OCI-LY7 (cell line): Measurements from ENCODE around the gene BLOC1S2. TPM values are rescaled to one million over a fixed set of nuclear protein-coding genes. Genes with fewer than 3 reads are reported as not detected.

Source experiments
- BruUV-seq: library from RNA; stranded (reverse); fragments of 400-500 nt; replicated peaks from 2 replicates; lab custom pipeline; 2021; lab: Mats Ljungman, UMichigan
- CTCF ChIA-PET: fragments of 300-600 bp; sonication (Branson Sonifier 250); formaldehyde crosslinking; loops from one replicate; lab custom pipeline; 2022; ENCODE audit warnings: antibody characterized with exemption; ENCODE audit not compliant: unreplicated experiment; lab: Charles Lee
- POLR2A ChIA-PET: fragments of 300-600 bp; sonication (Branson Sonifier 250); formaldehyde crosslinking; loops from one replicate; lab custom pipeline; 2022; ENCODE audit warnings: antibody characterized with exemption; lab: Charles Lee
- DNase-seq: peaks from one replicate; pipeline ENCODE4 v3.0.0-alpha.2; 2015; ENCODE audit warnings: low spot score
- H2AFZ ChIP-seq: fragments of 200-600 bp; sonication (generic), shearing (Covaris generic); 2 replicates; pipeline ENCODE4 v1.6.1; 2014; ENCODE audit warnings: mild to moderate bottlenecking, antibody characterized with exemption, low read length, moderate library complexity
- H3K27ac ChIP-seq: fragments of 200-600 bp; sonication (generic); 2 replicates; pipeline ENCODE4 v1.5.1; 2014; ENCODE audit warnings: mixed run types, low read depth, mild to moderate bottlenecking, moderate library complexity, low read length, inconsistent platforms; ENCODE audit not compliant: poor library complexity, severe bottlenecking
- H3K36me3 ChIP-seq: fragments of 200-600 bp; sonication (generic); 2 replicates; pipeline ENCODE4 v1.6.1; 2014; ENCODE audit warnings: mild to moderate bottlenecking, antibody characterized with exemption, low read length, moderate library complexity, mixed read lengths; ENCODE audit not compliant: insufficient read depth
- H3K4me1 ChIP-seq: fragments of 200-600 bp; sonication (generic); 2 replicates; pipeline ENCODE4 v1.5.1; 2014; ENCODE audit warnings: mild to moderate bottlenecking, low read length; ENCODE audit not compliant: insufficient read depth, poor library complexity, severe bottlenecking
- H3K4me2 ChIP-seq: fragments of 200-600 bp; sonication (generic); 2 replicates; pipeline ENCODE4 v1.6.1; 2014; ENCODE audit warnings: mild to moderate bottlenecking, low read length
- H3K4me3 ChIP-seq: fragments of 200-600 bp; sonication (generic); 2 replicates; pipeline ENCODE4 v1.5.1; 2014; ENCODE audit warnings: mild to moderate bottlenecking, low read depth, low read length; ENCODE audit not compliant: poor library complexity, severe bottlenecking
- H3K79me2 ChIP-seq: fragments of 200-600 bp; sonication (generic); 2 replicates; pipeline ENCODE4 v1.6.1; 2016; ENCODE audit warnings: low read depth, mild to moderate bottlenecking, low read length, moderate library complexity, mixed read lengths; ENCODE audit not compliant: insufficient read depth
- H3K9me2 ChIP-seq: fragments of 200-600 bp; sonication (generic); 2 replicates; pipeline ENCODE4 v1.6.1; 2016; ENCODE audit warnings: mild to moderate bottlenecking, low read length, mixed read lengths; ENCODE audit not compliant: insufficient read depth
- H3K9me3 ChIP-seq: fragments of 200-600 bp; sonication (generic); 2 replicates; pipeline ENCODE4 v1.6.1; 2014; ENCODE audit warnings: mild to moderate bottlenecking, mixed run types, low read length, mixed read lengths
- H4K20me1 ChIP-seq: fragments of 200-600 bp; sonication (generic); 2 replicates; pipeline ENCODE4 v1.6.1; 2014; ENCODE audit warnings: mild to moderate bottlenecking, antibody characterized with exemption, low read length, moderate library complexity, mixed read lengths; ENCODE audit not compliant: insufficient read depth
- EZH2phosphoT487 ChIP-seq: fragments of 200-600 bp; sonication (generic); IDR thresholded peaks from 2 replicates; pipeline ENCODE4 v1.6.1; 2018; ENCODE audit warnings: low read depth, borderline replicate concordance, mild to moderate bottlenecking, mixed run types, antibody characterized with exemption, low read length, moderate library complexity, mixed read lengths
- intact Hi-C: fragments of 100-400 bp; cut with micrococcal nuclease; formaldehyde crosslinking; loops from one replicate; pipeline ENCODE4 v1.10.0; 2022; ENCODE audit not compliant: unreplicated experiment
- total RNA-seq, 2 experiments: library from RNA; depleted of rRNA in 1 of 2; stranded (reverse); fragments of >200 nt in 1 of 2; shearing (Covaris generic) in 1 of 2; gene quantifications; 2 replicates each; pipeline ENCODE4 v1.2.3, GENCODE V29; 2014 to 2022
- TF ChIP-seq, protein P1 (sequence below): fragments of 200-600 bp; sonication (generic); conservative IDR thresholded peaks from 2 replicates; pipeline ENCODE4 v1.5.1; 2014; ENCODE audit warnings: mild to moderate bottlenecking, antibody characterized with exemption, low read length, moderate library complexity, mixed read lengths

The BLOC1S2 gene
- total RNA-seq, 2 experiments from 2014 or later, result 39.7 to 54.8 TPM

DNA sequence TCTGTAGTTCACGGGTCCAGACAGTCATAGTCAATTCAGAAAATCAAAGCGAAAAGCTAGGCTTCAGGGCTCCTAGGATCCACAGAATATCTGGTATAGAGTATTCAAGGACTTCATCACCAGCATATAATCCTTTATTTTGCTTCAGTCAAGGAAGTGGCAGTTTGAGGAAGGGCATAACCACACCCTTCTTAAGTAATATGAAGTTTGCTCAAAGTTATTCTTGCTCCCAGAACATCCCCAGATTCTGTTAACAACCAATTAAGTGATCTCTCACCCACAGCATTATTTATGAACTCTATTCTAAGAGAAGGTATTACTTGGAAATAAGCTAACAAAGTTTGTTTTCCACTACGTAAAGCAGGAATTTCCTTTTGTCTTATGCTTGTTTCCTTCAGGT is 32.3 kb downstream of the BLOC1S2 start:
- no peak for TF ChIP-seq EZH2phosphoT487
- TF ChIP-seq, protein P1, sequence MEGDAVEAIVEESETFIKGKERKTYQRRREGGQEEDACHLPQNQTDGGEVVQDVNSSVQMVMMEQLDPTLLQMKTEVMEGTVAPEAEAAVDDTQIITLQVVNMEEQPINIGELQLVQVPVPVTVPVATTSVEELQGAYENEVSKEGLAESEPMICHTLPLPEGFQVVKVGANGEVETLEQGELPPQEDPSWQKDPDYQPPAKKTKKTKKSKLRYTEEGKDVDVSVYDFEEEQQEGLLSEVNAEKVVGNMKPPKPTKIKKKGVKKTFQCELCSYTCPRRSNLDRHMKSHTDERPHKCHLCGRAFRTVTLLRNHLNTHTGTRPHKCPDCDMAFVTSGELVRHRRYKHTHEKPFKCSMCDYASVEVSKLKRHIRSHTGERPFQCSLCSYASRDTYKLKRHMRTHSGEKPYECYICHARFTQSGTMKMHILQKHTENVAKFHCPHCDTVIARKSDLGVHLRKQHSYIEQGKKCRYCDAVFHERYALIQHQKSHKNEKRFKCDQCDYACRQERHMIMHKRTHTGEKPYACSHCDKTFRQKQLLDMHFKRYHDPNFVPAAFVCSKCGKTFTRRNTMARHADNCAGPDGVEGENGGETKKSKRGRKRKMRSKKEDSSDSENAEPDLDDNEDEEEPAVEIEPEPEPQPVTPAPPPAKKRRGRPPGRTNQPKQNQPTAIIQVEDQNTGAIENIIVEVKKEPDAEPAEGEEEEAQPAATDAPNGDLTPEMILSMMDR, result no peak
- ChIA-PET CTCF (no interaction called here), POLR2A (interaction anchor here (1.2 kb wide), 1 partner anchor 11 kb away, joined by 4 read pairs; no protein-coding TSS in a partner anchor)
- no peak for DNase-seq
- Histone ChIP-seq H3K4me1 (no peaks in the 10 kb centered on the region), H3K4me2 (no peak overlapping the region), H3K9me3 (no peaks in the 10 kb centered on the region), H3K4me3 (no peak overlapping the region), H3K36me3 (peaks cover 88% of the 10 kb centered on the region), H3K79me2 (no peaks in the 10 kb centered on the region), H2AFZ (no peak overlapping the region), H3K9me2 (no peaks in the 10 kb centered on the region), H4K20me1 (no peaks in the 10 kb centered on the region), H3K27ac (no peak overlapping the region)
- intact Hi-C loops, result no loop called here
- BruUV-seq, result no TSS peak

DNA sequence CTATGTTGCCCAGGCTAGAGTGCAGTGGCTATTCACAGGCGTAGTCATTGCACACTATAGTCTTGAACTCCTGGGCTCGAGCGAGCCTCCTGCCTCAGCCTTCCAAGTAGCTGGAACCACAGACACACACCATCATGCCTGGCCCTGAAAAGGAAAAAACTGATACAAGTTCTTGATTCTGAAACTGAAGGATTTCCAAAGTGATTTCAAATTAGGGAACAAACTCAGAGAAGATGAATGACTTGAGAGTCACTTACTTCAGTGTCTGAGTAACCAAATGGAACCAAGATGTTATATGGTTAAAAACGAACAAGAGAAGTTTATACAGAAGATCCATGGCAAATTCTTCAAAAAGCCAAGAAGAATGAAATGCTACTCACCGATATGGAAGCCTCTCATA is 33.4 kb downstream of the BLOC1S2 start:
- no peaks in the 10 kb centered on the region for H4K20me1 ChIP-seq
- H3K36me3 ChIP-seq, result peaks cover 91% of the 10 kb centered on the region
- H3K4me3 ChIP-seq, result no peak overlapping the region
- BruUV-seq, result no TSS peak
- no peak overlapping the region for H3K27ac ChIP-seq
- H2AFZ ChIP-seq, result no peak overlapping the region
- no peaks in the 10 kb centered on the region for H3K79me2 ChIP-seq
- TF ChIP-seq EZH2phosphoT487, result no peak
- TF ChIP-seq, protein P1, result no peak
- H3K9me3 ChIP-seq, result no peaks in the 10 kb centered on the region
- intact Hi-C loops, result no loop called here
- ChIA-PET CTCF (no interaction called here), POLR2A (no interaction called here)
- H3K4me2 ChIP-seq, result no peak overlapping the region
- H3K4me1 ChIP-seq, result no peaks in the 10 kb centered on the region
- no peak for DNase-seq
- H3K9me2 ChIP-seq, result no peaks in the 10 kb centered on the region

DNA sequence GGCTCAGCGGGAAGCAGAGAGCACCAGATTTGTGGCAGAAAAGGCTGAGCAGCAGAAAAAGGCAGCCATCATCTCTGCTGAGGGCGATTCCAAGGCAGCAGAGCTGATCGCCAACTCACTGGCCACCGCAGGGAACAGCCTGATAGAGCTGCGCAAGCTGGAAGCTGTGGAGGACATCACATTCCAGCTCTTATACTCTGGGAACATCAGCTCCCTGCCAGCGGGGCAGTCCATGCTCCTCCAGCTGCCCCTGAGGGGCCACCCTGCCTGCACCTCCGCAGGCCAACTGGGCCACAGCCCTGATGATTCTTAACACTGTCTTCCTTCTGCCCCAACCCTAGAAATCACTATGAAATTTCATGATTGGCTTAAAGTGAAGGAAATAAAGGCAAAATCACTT is 37.7 kb downstream of the BLOC1S2 start:
- H3K4me2 ChIP-seq, result no peak overlapping the region
- no peaks in the 10 kb centered on the region for H3K9me3 ChIP-seq
- intact Hi-C loops, result no loop called here
- no peaks in the 10 kb centered on the region for H3K79me2 ChIP-seq
- H3K9me2 ChIP-seq, result no peaks in the 10 kb centered on the region
- no peak for DNase-seq
- no peaks in the 10 kb centered on the region for H3K4me1 ChIP-seq
- H4K20me1 ChIP-seq, result no peaks in the 10 kb centered on the region
- TF ChIP-seq EZH2phosphoT487, result no peak
- ChIA-PET POLR2A (no interaction called here), CTCF (no interaction called here)
- H3K4me3 ChIP-seq, result no peak overlapping the region
- BruUV-seq, result no TSS peak
- H3K36me3 ChIP-seq, result peaks cover 83% of the 10 kb centered on the region
- no peak overlapping the region for H2AFZ ChIP-seq
- no peak overlapping the region for H3K27ac ChIP-seq
